SJSA1 (cell line): ENCODE results near the gene ZNF644. TPM values are rescaled to one million over a fixed set of nuclear protein-coding genes. Genes with fewer than 3 reads are reported as not detected.
"Not testable (repeated sequence)": the region's sequence is repeated elsewhere in the genome, so short reads cannot be mapped to it uniquely, and the experiment has no call there.

Source experiments
- DNase-seq, 2 experiments: peaks; one replicate each; pipeline ENCODE4 v3.0.0-alpha.2; 2015 to 2020; ENCODE audit warnings: low spot score in 2 of 2, low read depth in 1 of 2
- H3K27ac ChIP-seq: fragments of 250-450 bp; sonication (Bioruptor Pico); 2 replicates; pipeline ENCODE4 v1.5.1; 2020; ENCODE audit warnings: mild to moderate bottlenecking, moderate library complexity
- H3K27me3 ChIP-seq: fragments of 250-450 bp; sonication (Bioruptor Pico); replicated peaks from 2 replicates; pipeline ENCODE4 v1.5.1; 2020; ENCODE audit warnings: mild to moderate bottlenecking, moderate library complexity
- H3K36me3 ChIP-seq: fragments of 250-450 bp; sonication (Bioruptor Pico); 2 replicates; pipeline ENCODE4 v1.5.1; 2020; ENCODE audit warnings: mild to moderate bottlenecking
- H3K4me1 ChIP-seq: fragments of 250-450 bp; sonication (Bioruptor Pico); replicated peaks from 2 replicates; pipeline ENCODE4 v1.6.1; 2021; ENCODE audit warnings: mild to moderate bottlenecking
- H3K4me3 ChIP-seq: fragments of 250-450 bp; sonication (Bioruptor Pico); 2 replicates; pipeline ENCODE4 v1.5.1; 2020; ENCODE audit warnings: mild to moderate bottlenecking
- H3K9me3 ChIP-seq: fragments of 250-450 bp; sonication (Bioruptor Pico); replicated peaks from 2 replicates; pipeline ENCODE4 v1.5.1; 2020; ENCODE audit warnings: mild to moderate bottlenecking
- total RNA-seq: library from RNA; depleted of rRNA; stranded (reverse); fragments of >200 nt; shearing (Covaris generic); gene quantifications from 2 replicates; pipeline ENCODE4 v1.2.3, GENCODE V29; 2014

Gene ZNF644
- total RNA-seq, 1 experiment from 2014 or later = 65.2 TPM

DNA sequence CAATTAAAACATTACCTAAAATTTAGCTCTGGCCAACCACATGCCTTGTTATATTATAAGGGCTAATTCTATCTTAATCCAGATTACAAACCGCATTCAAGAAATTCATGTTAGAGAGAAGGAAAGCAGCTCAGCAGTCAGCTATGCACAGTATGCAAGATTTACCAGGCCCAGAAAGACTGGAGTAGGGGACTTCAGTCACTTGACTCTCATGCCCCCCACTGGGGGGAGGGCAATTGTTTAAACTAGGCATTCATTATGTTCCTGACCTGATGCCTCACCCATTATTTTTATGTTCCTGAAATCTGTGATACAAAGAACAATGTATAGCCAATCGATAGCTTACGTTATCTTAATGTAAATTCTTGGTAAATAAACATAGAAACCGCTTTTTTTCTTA lies 96.9 kb downstream of the ZNF644 start:
- DNase-seq = no peak
- Histone ChIP-seq H3K4me3 (no peak overlapping the region), H3K4me1 (peaks cover 10% of the 10 kb centered on the region), H3K27ac (no peak overlapping the region), H3K36me3 (peaks cover 7% of the 10 kb centered on the region), H3K27me3 (no peaks in the 10 kb centered on the region), H3K9me3 (no peaks in the 10 kb centered on the region)

DNA sequence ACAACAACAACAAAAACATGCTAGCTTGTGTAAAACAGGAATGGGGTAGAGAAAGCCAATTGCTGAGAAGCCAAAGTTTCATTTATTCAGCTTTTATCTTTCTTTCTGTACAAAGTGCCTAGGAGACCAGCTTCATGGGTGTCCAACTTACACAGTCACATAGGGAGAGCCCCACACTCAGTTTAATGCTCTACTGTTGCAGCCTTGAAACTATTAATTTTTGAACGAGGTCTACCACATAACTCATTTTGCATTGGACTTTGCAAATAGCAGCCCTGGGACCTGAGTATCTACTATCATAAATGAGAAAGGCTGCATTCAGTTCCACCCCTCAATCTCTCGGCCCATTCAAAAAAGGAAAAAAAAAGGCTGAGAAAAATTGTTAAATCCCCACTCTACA lies 98.8 kb downstream of the ZNF644 start:
- DNase-seq = no peak
- Histone ChIP-seq H3K4me3 (no peak overlapping the region), H3K36me3 (peaks cover 7% of the 10 kb centered on the region), H3K27ac (no peak overlapping the region), H3K4me1 (peaks cover 10% of the 10 kb centered on the region), H3K27me3 (no peaks in the 10 kb centered on the region), H3K9me3 (no peaks in the 10 kb centered on the region)

- H3K4me1 ChIP-seq = peaks cover 10% of the 10 kb centered on the region
- no peak overlapping the region for H3K4me3 ChIP-seq
- no peak for DNase-seq
- H3K36me3 ChIP-seq = peaks cover 15% of the 10 kb centered on the region
- H3K27ac ChIP-seq = no peak overlapping the region
- no peaks in the 10 kb centered on the region for H3K9me3 ChIP-seq
- H3K27me3 ChIP-seq = no peaks in the 10 kb centered on the region
Measured at GRCh38 chr1:90922202-90922601, 99.6 kb downstream of the ZNF644 start.

GRCh38 chr1:90919900-90920299 lies 101.9 kb downstream of the ZNF644 start:
- no peaks in the 10 kb centered on the region for H3K9me3 ChIP-seq
- no peak for DNase-seq

DNA sequence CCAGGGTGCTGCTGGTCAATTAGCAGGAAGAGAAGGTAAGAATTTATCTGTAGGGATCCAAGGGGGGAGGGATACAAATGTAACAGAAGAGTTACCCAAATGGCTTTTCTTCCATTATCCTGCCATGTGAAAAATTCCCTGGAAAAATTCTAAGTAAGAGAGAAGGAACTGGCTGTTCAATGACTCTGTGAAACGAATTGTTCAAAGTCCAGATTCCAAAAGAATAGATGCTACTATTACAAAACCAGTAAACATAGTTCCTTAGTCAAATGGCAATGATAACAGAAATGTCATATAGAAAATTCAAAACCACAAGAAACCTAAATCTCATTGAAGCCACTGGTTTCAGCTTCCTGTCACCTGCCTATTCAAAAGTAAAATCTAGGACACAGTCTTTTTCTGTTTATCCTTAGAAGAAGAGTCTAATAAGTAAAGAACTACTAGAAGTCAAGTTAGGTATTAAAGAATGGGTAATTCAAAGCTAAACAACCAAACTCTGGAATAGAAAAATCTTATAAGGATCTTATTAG lies 102.6 kb downstream of the ZNF644 start:
- no peak overlapping the region for H3K27ac ChIP-seq
- peaks cover 20% of the 10 kb centered on the region for H3K36me3 ChIP-seq
- no peak overlapping the region for H3K4me3 ChIP-seq
- H3K9me3 ChIP-seq = no peaks in the 10 kb centered on the region
- H3K4me1 ChIP-seq = no peaks in the 10 kb centered on the region
- no peaks in the 10 kb centered on the region for H3K27me3 ChIP-seq
- no peak for DNase-seq

More at GRCh38 chr1:90919900-90920299, 101.9 kb downstream of the ZNF644 start:
- peaks cover 20% of the 10 kb centered on the region for H3K36me3 ChIP-seq
- no peak overlapping the region for H3K4me3 ChIP-seq
- no peak overlapping the region for H3K27ac ChIP-seq
- no peaks in the 10 kb centered on the region for H3K4me1 ChIP-seq
- H3K27me3 ChIP-seq = no peaks in the 10 kb centered on the region

GRCh38 chr1:90911353-90911752 lies 110.5 kb downstream of the ZNF644 start:
- Histone ChIP-seq H3K4me3 (no peak overlapping the region), H3K27me3 (no peaks in the 10 kb centered on the region), H3K4me1 (no peaks in the 10 kb centered on the region), H3K36me3 (peaks cover 4% of the 10 kb centered on the region), H3K9me3 (no peaks in the 10 kb centered on the region), H3K27ac (no peak overlapping the region)
- no peak for DNase-seq

- Histone ChIP-seq H3K4me1 (no peaks in the 10 kb centered on the region), H3K27ac (no peak overlapping the region)
Measured at GRCh38 chr1:90902672-90903071, 119.2 kb downstream of the ZNF644 start.

GRCh38 chr1:90899263-90899662 lies 122.6 kb downstream of the ZNF644 start:
- no peak for DNase-seq
- Histone ChIP-seq H3K9me3 (no peaks in the 10 kb centered on the region), H3K4me1 (no peaks in the 10 kb centered on the region), H3K27ac (no peak overlapping the region), H3K27me3 (no peaks in the 10 kb centered on the region), H3K4me3 (no peak overlapping the region), H3K36me3 (peaks cover 16% of the 10 kb centered on the region)

More at GRCh38 chr1:90902672-90903071, 119.2 kb downstream of the ZNF644 start:
- Histone ChIP-seq H3K27me3 (no peaks in the 10 kb centered on the region), H3K9me3 (no peaks in the 10 kb centered on the region), H3K36me3 (peaks cover 14% of the 10 kb centered on the region), H3K4me3 (no peak overlapping the region)
- DNase-seq = no peak

- not testable (repeated sequence) for H3K9me3 ChIP-seq, H3K27me3 ChIP-seq, H3K4me3 ChIP-seq, H3K4me1 ChIP-seq, H3K36me3 ChIP-seq, H3K27ac ChIP-seq, DNase-seq
Measured at GRCh38 chr1:90893679-90894078, 128.2 kb downstream of the ZNF644 start.

DNA sequence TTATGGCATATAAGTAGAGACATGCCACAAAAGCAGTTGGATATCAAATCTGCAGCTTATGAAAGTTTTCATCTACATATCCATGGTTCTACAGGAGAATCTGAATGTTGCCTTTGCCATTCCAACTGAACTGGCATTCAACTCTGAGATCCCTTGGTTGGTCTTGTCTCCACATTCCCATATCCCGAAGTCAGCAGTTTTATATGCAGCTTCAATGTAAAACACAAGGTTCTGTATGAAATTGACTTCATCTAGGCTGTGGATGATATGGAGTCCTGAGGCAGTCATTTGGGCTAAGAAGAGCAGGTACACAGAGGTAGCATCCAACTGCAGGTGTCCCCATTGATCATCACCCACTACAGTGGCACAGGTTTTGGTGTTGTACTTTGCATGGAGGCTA lies 129.0 kb downstream of the ZNF644 start:
- not testable (repeated sequence) for H3K27me3 ChIP-seq, H3K4me3 ChIP-seq, H3K27ac ChIP-seq, DNase-seq, H3K36me3 ChIP-seq, H3K9me3 ChIP-seq, H3K4me1 ChIP-seq

DNA sequence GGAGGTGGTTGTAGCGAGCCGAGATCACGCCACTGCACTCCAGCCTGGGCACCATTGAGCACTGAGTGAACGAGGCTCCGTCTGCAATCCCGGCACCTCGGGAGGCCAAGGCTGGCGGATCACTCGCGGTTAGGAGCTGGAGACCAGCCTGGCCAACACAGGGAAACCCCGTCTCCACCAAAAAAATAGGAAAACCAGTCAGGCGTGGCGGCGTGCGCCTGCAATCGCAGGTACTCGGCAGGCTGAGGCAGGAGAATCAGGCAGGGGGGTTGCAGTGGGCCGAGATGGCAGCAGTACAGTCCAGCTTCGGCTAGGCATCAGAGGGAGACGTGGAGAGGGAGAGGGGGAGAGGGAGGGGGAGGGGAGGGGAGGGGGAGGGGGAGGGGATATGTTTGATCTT lies 129.6 kb downstream of the ZNF644 start:
- not testable (repeated sequence) for H3K27ac ChIP-seq, DNase-seq, H3K36me3 ChIP-seq, H3K9me3 ChIP-seq, H3K4me3 ChIP-seq, H3K4me1 ChIP-seq, H3K27me3 ChIP-seq

- not testable (repeated sequence) for H3K36me3 ChIP-seq, DNase-seq, H3K4me3 ChIP-seq, H3K4me1 ChIP-seq, H3K9me3 ChIP-seq, H3K27me3 ChIP-seq, H3K27ac ChIP-seq
Measured at GRCh38 chr1:90891756-90892155, 130.1 kb downstream of the ZNF644 start.

DNA sequence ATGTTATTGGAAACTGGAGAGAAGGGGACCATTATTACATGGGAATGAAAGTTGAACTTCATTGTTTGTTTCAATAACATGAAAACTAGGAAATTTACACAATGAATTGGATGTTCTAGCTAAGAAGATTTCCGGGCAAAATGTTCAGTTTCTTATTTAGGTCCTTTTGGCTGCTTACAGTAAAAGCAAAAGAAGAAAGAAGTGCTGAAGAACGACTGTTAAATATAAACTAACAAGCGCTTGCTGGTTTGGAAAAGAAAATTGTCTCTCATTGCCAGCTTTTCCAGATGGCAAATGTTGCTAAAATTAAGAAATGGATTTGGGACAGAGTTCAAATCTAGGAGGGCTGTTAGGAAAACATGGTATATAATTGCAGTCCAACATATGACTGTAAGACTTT lies 139.6 kb downstream of the ZNF644 start:
- peaks cover 12% of the 10 kb centered on the region; the same call in 1 of the 2 replicates for H3K9me3 ChIP-seq
- no peaks in the 10 kb centered on the region for H3K27me3 ChIP-seq
- H3K4me3 ChIP-seq = no peak overlapping the region
- no peaks in the 10 kb centered on the region for H3K36me3 ChIP-seq
- no peak for DNase-seq
- no peaks in the 10 kb centered on the region for H3K4me1 ChIP-seq
- H3K27ac ChIP-seq = no peak overlapping the region

DNA sequence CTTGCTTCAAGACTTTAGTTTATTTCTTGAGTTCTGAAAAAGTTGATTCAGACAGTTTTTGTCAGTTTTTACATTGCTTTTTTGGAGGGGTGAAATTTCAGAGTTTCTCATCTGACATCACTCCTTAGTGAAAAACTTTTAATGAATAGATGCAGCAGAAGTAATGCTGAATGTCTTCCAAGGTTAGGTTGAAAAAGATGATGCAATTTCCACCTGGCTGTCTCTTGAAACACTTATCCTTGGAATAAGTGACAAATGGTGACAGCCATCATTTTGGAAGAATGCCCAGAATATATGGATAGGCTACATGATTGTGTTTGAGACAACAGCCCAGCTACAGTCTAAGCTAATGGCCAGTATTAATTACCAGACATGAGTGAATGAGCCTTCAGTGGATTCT lies 140.8 kb downstream of the ZNF644 start:
- no peak for DNase-seq
- Histone ChIP-seq H3K9me3 (peaks cover 12% of the 10 kb centered on the region; the same call in 1 of the 2 replicates), H3K4me1 (no peaks in the 10 kb centered on the region), H3K27ac (no peak overlapping the region), H3K27me3 (no peaks in the 10 kb centered on the region), H3K4me3 (no peak overlapping the region), H3K36me3 (no peaks in the 10 kb centered on the region)

DNA sequence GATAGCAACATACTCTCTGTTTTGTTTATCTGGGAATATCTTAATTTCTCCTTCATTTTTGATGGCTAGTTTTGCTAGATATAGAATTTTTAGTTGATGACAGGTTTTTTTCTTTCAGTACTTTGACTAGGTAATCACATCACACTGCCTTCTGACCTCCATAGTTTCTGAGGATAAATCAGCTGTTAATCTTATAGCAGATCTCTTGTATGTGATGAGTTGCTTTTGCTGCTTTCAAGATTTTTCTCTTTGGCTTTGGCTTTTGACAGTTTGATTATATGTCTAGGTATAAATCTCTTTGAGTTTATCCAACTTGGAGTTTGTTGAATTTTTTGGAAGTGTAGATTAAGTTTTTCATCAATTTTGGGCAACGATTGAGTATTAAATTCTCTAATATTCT lies 142.6 kb downstream of the ZNF644 start:
- no peak for DNase-seq
- H3K27me3 ChIP-seq = no peaks in the 10 kb centered on the region
- H3K27ac ChIP-seq = no peak overlapping the region
- no peaks in the 10 kb centered on the region for H3K36me3 ChIP-seq
- H3K4me1 ChIP-seq = no peaks in the 10 kb centered on the region
- H3K9me3 ChIP-seq = peaks cover 12% of the 10 kb centered on the region; the same call in 1 of the 2 replicates
- H3K4me3 ChIP-seq = no peak overlapping the region
